HEK293 (cell line): ENCODE data around the gene DDX51.
A peak's percentile ranks its signal among the peaks of the same experiment; 100 is the strongest.

Experiments
- HOXD13 ChIP-seq: sonication (generic); formaldehyde crosslinking; IDR thresholded peaks from 2 replicates; pipeline ENCODE4 v1.8.0; 2022; ENCODE audit warnings: missing genetic modification reagents, borderline replicate concordance
- KLF9 ChIP-seq: fragments of 450-650 bp; formaldehyde crosslinking; IDR thresholded peaks from 2 replicates; pipeline ENCODE4 v1.5.1; 2016; ENCODE audit warnings: missing biosample characterization, missing genetic modification characterization, low read depth
- PBX3 ChIP-seq: sonication (generic); formaldehyde crosslinking; IDR thresholded peaks from 2 replicates; pipeline ENCODE4 v1.8.1; 2022; ENCODE audit warnings: mild to moderate bottlenecking, moderate library complexity, missing genetic modification reagents
- PRDM4 ChIP-seq: fragments of 450-650 bp; formaldehyde crosslinking; IDR thresholded peaks from 2 replicates; pipeline ENCODE4 v1.5.1; 2017; ENCODE audit warnings: missing biosample characterization, missing genetic modification characterization
- SALL2 ChIP-seq: fragments of 450-650 bp; formaldehyde crosslinking; IDR thresholded peaks from 2 replicates; pipeline ENCODE4 v1.5.0; 2017; ENCODE audit warnings: missing biosample characterization, mild to moderate bottlenecking, missing genetic modification characterization, borderline replicate concordance
- SCRT2 ChIP-seq: fragments of 450-650 bp; formaldehyde crosslinking; IDR thresholded peaks from 2 replicates; pipeline ENCODE4 v1.5.1; 2016; ENCODE audit warnings: missing biosample characterization, missing genetic modification characterization
- SP3 ChIP-seq: fragments of 450-650 bp; formaldehyde crosslinking; IDR thresholded peaks from 2 replicates; pipeline ENCODE4 v1.5.1; 2016; ENCODE audit warnings: missing biosample characterization, missing genetic modification characterization
- TCF7L2 ChIP-seq: IDR thresholded peaks from 2 replicates; pipeline ENCODE4 v1.6.1; 2011; ENCODE audit warnings: low read depth, mild to moderate bottlenecking, inconsistent platforms, low read length, moderate library complexity, borderline replicate concordance
- ZBTB7A ChIP-seq: fragments of 450-650 bp; formaldehyde crosslinking; IDR thresholded peaks from 2 replicates; pipeline ENCODE4 v1.5.1; 2016; ENCODE audit warnings: low read depth, missing biosample characterization, missing genetic modification characterization
- ZNF10 ChIP-seq: fragments of 450-650 bp; formaldehyde crosslinking; IDR thresholded peaks from 2 replicates; pipeline ENCODE4 v1.5.1; 2017; ENCODE audit warnings: missing biosample characterization, missing genetic modification characterization
- ZNF121 ChIP-seq: fragments of 450-650 bp; formaldehyde crosslinking; IDR thresholded peaks from 2 replicates; pipeline ENCODE4 v1.5.1; 2016; ENCODE audit warnings: missing biosample characterization, missing genetic modification characterization
- ZNF132 ChIP-seq: fragments of 450-650 bp; formaldehyde crosslinking; IDR thresholded peaks from 2 replicates; pipeline ENCODE4 v1.5.1; 2017; ENCODE audit warnings: missing biosample characterization, missing genetic modification characterization, borderline replicate concordance
- ZNF138 ChIP-seq: fragments of 450-650 bp; formaldehyde crosslinking; IDR thresholded peaks from 2 replicates; pipeline ENCODE4 v1.5.1; 2016; ENCODE audit warnings: missing biosample characterization, missing genetic modification characterization, borderline replicate concordance
- ZNF16 ChIP-seq: fragments of 450-650 bp; formaldehyde crosslinking; IDR thresholded peaks from 2 replicates; pipeline ENCODE4 v1.5.1; 2016; ENCODE audit warnings: low read depth, missing biosample characterization, missing genetic modification characterization
- ZNF175 ChIP-seq: fragments of 450-650 bp; formaldehyde crosslinking; IDR thresholded peaks from 2 replicates; pipeline ENCODE4 v1.5.1; 2016; ENCODE audit warnings: missing biosample characterization, missing genetic modification characterization
- ZNF19 ChIP-seq: fragments of 450-650 bp; formaldehyde crosslinking; IDR thresholded peaks from 2 replicates; pipeline ENCODE4; 2016; ENCODE audit warnings: missing biosample characterization, missing genetic modification characterization, low read depth
- ZNF202 ChIP-seq: fragments of 450-650 bp; formaldehyde crosslinking; IDR thresholded peaks from 2 replicates; pipeline ENCODE4 v1.5.1; 2016; ENCODE audit warnings: missing biosample characterization, missing genetic modification characterization, borderline replicate concordance
- ZNF280C ChIP-seq: fragments of 450-650 bp; formaldehyde crosslinking; IDR thresholded peaks from 2 replicates; pipeline ENCODE4 v1.5.1; 2016; ENCODE audit warnings: missing biosample characterization, missing genetic modification characterization
- ZNF292 ChIP-seq: fragments of 450-650 bp; formaldehyde crosslinking; IDR thresholded peaks from 2 replicates; pipeline ENCODE4 v1.5.1; 2016; ENCODE audit warnings: low read depth, missing biosample characterization, missing genetic modification characterization, borderline replicate concordance
- ZNF354C ChIP-seq: fragments of 450-650 bp; formaldehyde crosslinking; IDR thresholded peaks from 2 replicates; pipeline ENCODE4 v1.5.1; 2016; ENCODE audit warnings: missing biosample characterization, missing genetic modification characterization, low read depth, borderline replicate concordance
- ZNF362 ChIP-seq: fragments of 450-650 bp; formaldehyde crosslinking; IDR thresholded peaks from 2 replicates; pipeline ENCODE4 v1.5.1; 2016; ENCODE audit warnings: missing biosample characterization, missing genetic modification characterization
- ZNF391 ChIP-seq: fragments of 450-650 bp; formaldehyde crosslinking; IDR thresholded peaks from 2 replicates; pipeline ENCODE4 v1.5.1; 2016; ENCODE audit warnings: low read depth, missing biosample characterization, missing genetic modification characterization, borderline replicate concordance
- ZNF571 ChIP-seq: fragments of 450-650 bp; formaldehyde crosslinking; IDR thresholded peaks from 2 replicates; pipeline ENCODE4 v1.5.0; 2017; ENCODE audit warnings: missing biosample characterization, missing genetic modification characterization
- ZNF585B ChIP-seq: fragments of 450-650 bp; formaldehyde crosslinking; IDR thresholded peaks from 2 replicates; pipeline ENCODE4 v1.5.1; 2016; ENCODE audit warnings: missing biosample characterization, missing genetic modification characterization
- ZNF596 ChIP-seq: fragments of 450-650 bp; IDR thresholded peaks from 2 replicates; pipeline ENCODE4 v1.5.0; 2018; ENCODE audit warnings: missing biosample characterization, mild to moderate bottlenecking, missing genetic modification characterization, moderate library complexity
- ZNF658 ChIP-seq: fragments of 450-650 bp; formaldehyde crosslinking; IDR thresholded peaks from 2 replicates; pipeline ENCODE4; 2016; ENCODE audit warnings: missing biosample characterization, missing genetic modification characterization
- ZNF660 ChIP-seq: fragments of 450-650 bp; IDR thresholded peaks from 2 replicates; pipeline ENCODE4 v1.5.1; 2018; ENCODE audit warnings: missing biosample characterization, mild to moderate bottlenecking, missing genetic modification characterization
- ZNF707 ChIP-seq: fragments of 450-650 bp; formaldehyde crosslinking; IDR thresholded peaks from 2 replicates; pipeline ENCODE4 v1.5.1; 2016; ENCODE audit warnings: missing biosample characterization, missing genetic modification characterization
- ZSCAN16 ChIP-seq: fragments of 450-650 bp; formaldehyde crosslinking; IDR thresholded peaks from 2 replicates; pipeline ENCODE4 v1.5.1; 2016; ENCODE audit warnings: missing biosample characterization, missing genetic modification characterization
- ZSCAN4 ChIP-seq: fragments of 450-650 bp; formaldehyde crosslinking; IDR thresholded peaks from 2 replicates; pipeline ENCODE4 v1.5.1; 2017; ENCODE audit warnings: missing biosample characterization, missing genetic modification characterization
- ZSCAN5A ChIP-seq: fragments of 450-650 bp; formaldehyde crosslinking; IDR thresholded peaks from 2 replicates; pipeline ENCODE4 v1.5.1; 2016; ENCODE audit warnings: missing biosample characterization, missing genetic modification characterization

DDX51 gene

GRCh38 chr12:132157733-132158409 is 13.8 kb upstream of the DDX51 start (continued):
- no peak for TF ChIP-seq ZNF391 (tag by site-specific recombination)
- TF ChIP-seq ZNF658 (tag by site-specific recombination): no peak
- TF ChIP-seq ZNF132 (tag by site-specific recombination): no peak
- TF ChIP-seq PRDM4 (tag by site-specific recombination): no peak
- no peak for TF ChIP-seq ZNF16
- no peak for TF ChIP-seq ZNF354C (tag by site-specific recombination)
- TF ChIP-seq HOXD13: no peak
- 0 out of 2 replicates have a peak, but pooled peaks have one; percentile 10 for TF ChIP-seq ZNF571 (tag by site-specific recombination)
- no peak for TF ChIP-seq ZNF10
- no peak for TF ChIP-seq ZNF596 (tag by site-specific recombination)
- TF ChIP-seq ZNF707 (tag by site-specific recombination): no peak
- no peak for TF ChIP-seq ZSCAN16
- TF ChIP-seq TCF7L2: no peak
- TF ChIP-seq ZNF19 (tag by site-specific recombination): no peak; the same call in 1 of the 2 replicates
- TF ChIP-seq ZSCAN5A (tag by site-specific recombination): 0 out of 2 replicates have a peak, but pooled peaks have one; percentile 14
- TF ChIP-seq ZNF175: 0 out of 2 replicates have a peak, but pooled peaks have one; percentile 18
- no peak for TF ChIP-seq ZNF138 (tag by site-specific recombination)
- TF ChIP-seq ZNF362: no peak
- TF ChIP-seq ZNF202 (tag by site-specific recombination): no peak
- TF ChIP-seq SALL2 (tag by site-specific recombination): no peak
- TF ChIP-seq ZNF585B: no peak
- no peak for TF ChIP-seq ZNF292 (tag by site-specific recombination)
- no peak for TF ChIP-seq PBX3 (CRISPR knock-in tag)
- TF ChIP-seq ZNF280C (tag by site-specific recombination): no peak
- TF ChIP-seq SP3: no peak
- peak; percentile 74 for TF ChIP-seq ZSCAN4 (tag by site-specific recombination)
- TF ChIP-seq ZNF660: no peak
- TF ChIP-seq SCRT2 (tag by site-specific recombination): no peak
- no peak for TF ChIP-seq ZBTB7A
- TF ChIP-seq KLF9 (tag by site-specific recombination): no peak
- no peak for TF ChIP-seq ZNF121 (tag by site-specific recombination)
